Measurements from ENCODE around the gene DDX10. TPM values are rescaled to one million over a fixed set of nuclear protein-coding genes. Genes with fewer than 3 reads are reported as not detected.
"Not testable (repeated sequence)": the region's sequence is repeated elsewhere in the genome, so short reads cannot be mapped to it uniquely, and the experiment has no call there.

The DDX10 gene
- polyA plus RNA-seq, 1 donor (not counting 4 experiments of a cell fraction or from before 2014, with no cell fraction given), result 32.3 TPM

- H3K9ac ChIP-seq (ENCODE audit: control insufficient read depth, extremely low read depth, insufficient read depth, low read length), result no peak overlapping the region
- H3K36me3 ChIP-seq (ENCODE audit: control insufficient read depth in 2 of 2, extremely low read depth in 1 of 2, insufficient read depth in 2 of 2, low read length in 2 of 2), result peaks cover 0 to 1% of the 10 kb centered on the region in 2 experiments
- H4K20me1 ChIP-seq (ENCODE audit: control insufficient read depth, extremely low read depth, insufficient read depth, low read length), result no peaks in the 10 kb centered on the region
- no peak overlapping the region for H3K4me2 ChIP-seq (ENCODE audit: control insufficient read depth, extremely low read depth, insufficient read depth, low read depth, low read length)
- no peak overlapping the region for H3K4me3 ChIP-seq (ENCODE audit: control insufficient read depth in 2 of 3, extremely low read depth in 1 of 3, insufficient read depth in 2 of 3, low read depth in 1 of 3, low read length in 3 of 3)
- H3K27ac ChIP-seq (ENCODE audit: control insufficient read depth, insufficient read depth, low read length), result no peak overlapping the region
- H2AFZ ChIP-seq (ENCODE audit: control insufficient read depth, low read length), result no peak overlapping the region
- TF ChIP-seq CTCF (optimal IDR thresholded peaks at IDR 0.05 in 1 of 3, IDR thresholded peaks at IDR 0.05 in 1 of 3, conservative IDR thresholded peaks at IDR 0.05 in 1 of 3; ENCODE audit: extremely low read depth in 1 of 3, insufficient read depth in 2 of 3, low read length in 3 of 3) (no peak), EZH2 (IDR thresholded peaks at IDR 0.05; ENCODE audit: low read length) (no peak)
- no peaks in the 10 kb centered on the region for H3K4me1 ChIP-seq (ENCODE audit: control insufficient read depth, extremely low read depth, insufficient read depth, low read length)
- H3K9me3 ChIP-seq (ENCODE audit: control insufficient read depth, low read depth, low read length), result no peaks in the 10 kb centered on the region
- FAIRE-seq (no peak), DNase-seq (ENCODE audit: low read depth, low spot score) (no peak)
- dilution Hi-C loops (cut with MboI; ENCODE audit: extremely low pct_ligation_motif_present, low sequenced_read_pairs), result no loop called here
- no peaks in the 10 kb centered on the region for H3K79me2 ChIP-seq (ENCODE audit: control insufficient read depth, insufficient read depth, low read length)
- no peaks in the 10 kb centered on the region for H3K9me1 ChIP-seq (ENCODE audit: control insufficient read depth, extremely low read depth, insufficient read depth, low read length)
- no peaks in the 10 kb centered on the region for H3K27me3 ChIP-seq (ENCODE audit: control insufficient read depth, extremely low read depth, insufficient read depth, low read length)
Observed at GRCh38 chr11:108774037-108774730, 109.3 kb downstream of the DDX10 start.

GRCh38 chr11:108775324-108775723 lies 110.5 kb downstream of the DDX10 start:
- dilution Hi-C loops (cut with MboI; ENCODE audit: extremely low pct_ligation_motif_present, low sequenced_read_pairs), result no loop called here
- TF ChIP-seq CTCF (optimal IDR thresholded peaks at IDR 0.05 in 1 of 3, IDR thresholded peaks at IDR 0.05 in 1 of 3, conservative IDR thresholded peaks at IDR 0.05 in 1 of 3; ENCODE audit: extremely low read depth in 1 of 3, insufficient read depth in 2 of 3, low read length in 3 of 3), result no peak
- no peak for TF ChIP-seq EZH2 (IDR thresholded peaks at IDR 0.05; ENCODE audit: low read length)
- FAIRE-seq, result peak; percentile 63
- DNase-seq (ENCODE audit: low read depth, low spot score), result no peak
- Histone ChIP-seq H3K4me1 (ENCODE audit: control insufficient read depth, extremely low read depth, insufficient read depth, low read length) (no peaks in the 10 kb centered on the region), H3K9ac (ENCODE audit: control insufficient read depth, extremely low read depth, insufficient read depth, low read length) (no peak overlapping the region), H3K79me2 (ENCODE audit: control insufficient read depth, insufficient read depth, low read length) (no peaks in the 10 kb centered on the region), H3K27ac (ENCODE audit: control insufficient read depth, insufficient read depth, low read length) (no peak overlapping the region), H3K36me3 (ENCODE audit: control insufficient read depth in 2 of 2, extremely low read depth in 1 of 2, insufficient read depth in 2 of 2, low read length in 2 of 2) (peaks cover 0 to 1% of the 10 kb centered on the region in 2 experiments), H2AFZ (ENCODE audit: control insufficient read depth, low read length) (no peak overlapping the region), H3K4me3 (ENCODE audit: control insufficient read depth in 2 of 3, extremely low read depth in 1 of 3, insufficient read depth in 2 of 3, low read depth in 1 of 3, low read length in 3 of 3) (no peak overlapping the region), H4K20me1 (ENCODE audit: control insufficient read depth, extremely low read depth, insufficient read depth, low read length) (no peaks in the 10 kb centered on the region), H3K27me3 (ENCODE audit: control insufficient read depth, extremely low read depth, insufficient read depth, low read length) (no peaks in the 10 kb centered on the region), H3K9me3 (ENCODE audit: control insufficient read depth, low read depth, low read length) (no peaks in the 10 kb centered on the region), H3K4me2 (ENCODE audit: control insufficient read depth, extremely low read depth, insufficient read depth, low read depth, low read length) (no peak overlapping the region), H3K9me1 (ENCODE audit: control insufficient read depth, extremely low read depth, insufficient read depth, low read length) (no peaks in the 10 kb centered on the region)

GRCh38 chr11:108779147-108779546 lies 114.3 kb downstream of the DDX10 start:
- FAIRE-seq; H4K20me1 ChIP-seq (ENCODE audit: control insufficient read depth, extremely low read depth, insufficient read depth, low read length); H3K36me3 ChIP-seq (ENCODE audit: control insufficient read depth in 2 of 2, extremely low read depth in 1 of 2, insufficient read depth in 2 of 2, low read length in 2 of 2); H3K9me1 ChIP-seq (ENCODE audit: control insufficient read depth, extremely low read depth, insufficient read depth, low read length); H3K4me2 ChIP-seq (ENCODE audit: control insufficient read depth, extremely low read depth, insufficient read depth, low read depth, low read length); H3K4me3 ChIP-seq (ENCODE audit: control insufficient read depth in 2 of 3, extremely low read depth in 1 of 3, insufficient read depth in 2 of 3, low read depth in 1 of 3, low read length in 3 of 3); H3K27me3 ChIP-seq (ENCODE audit: control insufficient read depth, extremely low read depth, insufficient read depth, low read length); H3K79me2 ChIP-seq (ENCODE audit: control insufficient read depth, insufficient read depth, low read length); H3K9me3 ChIP-seq (ENCODE audit: control insufficient read depth, low read depth, low read length); dilution Hi-C loops (cut with MboI; ENCODE audit: extremely low pct_ligation_motif_present, low sequenced_read_pairs); DNase-seq (ENCODE audit: low read depth, low spot score); H3K4me1 ChIP-seq (ENCODE audit: control insufficient read depth, extremely low read depth, insufficient read depth, low read length); H3K9ac ChIP-seq (ENCODE audit: control insufficient read depth, extremely low read depth, insufficient read depth, low read length); H3K27ac ChIP-seq (ENCODE audit: control insufficient read depth, insufficient read depth, low read length); H2AFZ ChIP-seq (ENCODE audit: control insufficient read depth, low read length): not testable (repeated sequence)
